GM18951 (cell line): Measurements from ENCODE around the gene TAS2R4.
"Not testable (repeated sequence)": the region's sequence is repeated elsewhere in the genome, so short reads cannot be mapped to it uniquely, and the experiment has no call there.

Experiments
- POLR2A ChIP-seq: IDR thresholded peaks from 4 replicates; pipeline ENCODE4 v1.6.1; 2011; ENCODE audit warnings: mild to moderate bottlenecking; ENCODE audit not compliant: insufficient read length, insufficient read depth; ENCODE audit errors: extremely low read depth
- in situ Hi-C: fragments of 300-500 bp; cut with MboI; formaldehyde crosslinking; loops from one replicate; pipeline ENCODE4 v1.12.0; 2022; ENCODE audit warnings: low sequenced_read_pairs, mixed read lengths, inconsistent platforms; ENCODE audit not compliant: unreplicated experiment

TAS2R4 gene

DNA sequence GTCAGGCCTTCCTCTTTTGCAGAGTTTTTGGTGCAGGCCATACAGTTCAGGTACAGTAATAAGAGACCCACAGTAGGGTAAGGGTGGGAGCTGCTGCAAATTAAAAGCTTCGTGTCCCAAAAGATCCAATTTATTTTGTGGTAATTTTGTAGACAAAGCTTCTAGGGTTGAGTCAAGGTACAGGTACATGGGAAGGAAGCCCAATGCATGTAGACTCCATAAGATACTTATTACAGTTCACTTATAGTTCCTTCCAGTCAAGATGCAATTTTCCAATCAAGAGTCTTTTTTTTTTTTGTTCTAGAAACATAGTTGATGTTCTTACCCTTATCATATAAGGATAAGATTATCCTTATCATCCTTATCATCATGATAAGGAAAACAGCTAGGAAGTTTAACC lies at the start of gene TAS2R4:
Gene TAS2R4, plus strand, starts transcription at position 301 of the 400 bp plus-strand sequence. CDS start 1,815 bp downstream, outside the sequence.
- no peak for TF ChIP-seq POLR2A
- in situ Hi-C loops = no loop called here

DNA sequence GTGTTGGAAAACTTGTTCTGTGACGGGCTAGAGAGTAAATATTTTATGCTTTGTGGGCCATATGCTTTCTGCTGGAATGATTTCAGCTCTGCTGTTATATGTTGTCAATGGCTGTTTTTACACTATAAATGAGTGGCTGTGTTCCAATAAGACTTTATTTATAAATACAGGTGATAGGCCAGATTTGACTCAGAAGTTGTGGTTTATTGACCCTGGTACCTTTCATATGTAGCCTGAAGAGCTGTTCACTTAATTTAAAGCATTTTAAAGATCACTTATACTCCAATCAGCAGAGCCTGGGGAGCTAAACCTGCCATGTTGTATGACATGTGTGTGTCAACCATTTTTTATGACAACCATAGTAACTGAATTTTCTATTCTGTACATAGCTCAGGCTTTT lies 47.5 kb upstream of the TAS2R4 start:
- TF ChIP-seq POLR2A = no peak
- in situ Hi-C loops = no loop called here

GRCh38 chr7:141731476-141732149 lies 44.9 kb upstream of the TAS2R4 start:
- no peak for TF ChIP-seq POLR2A
- in situ Hi-C loops = no loop called here

DNA sequence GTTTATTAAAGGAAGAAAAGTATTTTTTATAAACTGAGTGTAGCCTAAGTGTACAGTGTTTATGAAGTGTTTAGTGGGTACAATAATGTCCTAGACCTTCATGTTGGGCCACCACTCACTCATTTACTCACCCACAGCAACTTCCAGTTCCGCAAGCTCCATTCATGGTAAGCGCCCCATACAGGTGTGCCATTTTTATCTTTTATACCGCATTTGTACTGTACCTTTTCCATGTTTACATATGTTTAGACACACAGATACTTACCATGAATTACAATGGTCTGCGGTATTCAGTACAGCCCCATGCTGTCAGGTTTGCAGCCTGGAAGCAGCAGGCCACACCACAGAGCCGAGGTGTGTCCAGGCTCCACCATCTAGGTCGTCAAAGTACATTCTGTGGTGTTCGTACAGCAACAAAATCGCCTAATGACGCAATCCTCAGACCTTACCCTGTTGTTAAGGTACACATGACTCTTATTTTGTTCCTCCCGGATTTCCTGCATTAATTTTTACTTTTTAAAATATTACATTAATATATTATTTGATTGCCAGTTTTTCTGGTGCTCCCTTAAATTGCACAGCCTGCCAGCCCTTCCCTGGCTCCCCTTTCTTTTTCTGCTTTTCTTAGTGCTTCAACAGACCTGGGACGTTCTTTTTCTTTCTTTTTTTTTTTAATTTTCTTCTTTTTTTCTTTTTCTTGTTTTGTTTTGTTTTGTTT lies 39.2 kb upstream of the TAS2R4 start:
- TF ChIP-seq POLR2A = no peak
- in situ Hi-C loops = no loop called here

DNA sequence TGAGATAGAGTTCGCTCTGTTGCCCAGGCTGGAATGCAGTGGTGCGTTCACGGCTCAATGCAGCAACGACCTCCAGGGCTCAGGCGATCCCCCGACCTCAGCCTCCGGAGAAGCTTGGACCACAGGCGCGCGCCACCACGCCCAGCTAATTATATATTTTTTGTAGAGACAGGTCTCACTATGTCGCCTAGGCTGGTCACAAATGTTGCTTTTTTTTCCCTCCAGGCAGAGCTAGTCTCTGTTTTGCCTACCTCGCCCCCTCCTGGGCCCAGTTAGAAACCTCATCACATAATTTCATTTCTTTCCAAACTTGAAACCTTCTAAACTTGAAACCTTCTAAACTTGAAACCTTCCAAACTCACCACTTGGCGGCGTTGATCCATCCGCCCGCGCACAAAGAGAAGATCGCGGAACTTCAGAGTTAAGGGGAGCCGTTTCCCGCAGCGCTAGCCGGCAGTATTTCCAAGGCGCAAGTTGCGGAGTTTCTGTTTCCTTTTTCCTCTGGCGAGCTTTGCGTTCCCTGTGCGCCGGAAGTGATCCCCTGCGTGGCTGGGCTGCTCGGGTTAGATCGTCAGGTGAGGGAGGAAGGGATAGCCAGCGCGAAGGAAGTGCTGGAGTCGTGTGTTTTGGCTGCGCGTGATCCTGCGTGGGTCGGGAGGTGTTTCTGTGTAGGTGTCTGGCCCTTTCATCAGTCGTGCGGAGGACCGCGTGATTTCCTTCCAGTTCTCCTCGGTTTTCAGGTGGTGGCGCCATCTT lies 38.5 kb upstream of the TAS2R4 start, which contains the start of gene SSBP1:
Gene SSBP1, plus strand, starts transcription at position 523 of the 756 bp plus-strand sequence. CDS start 809 bp downstream, outside the sequence.
- peak; percentile 88 for TF ChIP-seq POLR2A
- in situ Hi-C loops = no loop called here

- no peak for TF ChIP-seq POLR2A
- in situ Hi-C loops = no loop called here
Observed at GRCh38 chr7:141738592-141739013, 37.9 kb upstream of the TAS2R4 start.

- no peak for TF ChIP-seq POLR2A
- in situ Hi-C loops = no loop called here
Observed at GRCh38 chr7:141739250-141739649, 37.2 kb upstream of the TAS2R4 start.

GRCh38 chr7:141742229-141742628 lies 34.2 kb upstream of the TAS2R4 start:
- in situ Hi-C loops = no loop called here
- TF ChIP-seq POLR2A = no peak

GRCh38 chr7:141744131-141744530 lies 32.3 kb upstream of the TAS2R4 start:
- in situ Hi-C loops = no loop called here
- no peak for TF ChIP-seq POLR2A

DNA sequence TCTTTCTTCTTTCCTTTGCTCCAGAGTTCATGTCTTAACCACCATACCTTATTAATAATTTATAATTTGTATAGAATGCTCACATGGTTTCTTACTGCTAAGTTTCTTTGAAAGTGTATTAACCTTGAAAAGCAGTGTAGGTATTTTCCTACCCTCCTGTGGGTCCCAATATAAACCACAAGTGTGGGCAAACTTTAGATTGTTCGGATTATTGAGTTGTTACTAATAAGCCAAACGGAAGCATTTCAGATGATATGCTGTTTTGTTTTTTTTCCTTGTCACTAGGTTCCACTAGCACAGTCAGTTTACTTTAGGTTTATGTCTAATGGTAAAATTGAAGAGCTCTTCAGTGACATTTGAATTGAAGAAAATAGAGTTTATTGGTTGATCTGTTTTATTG lies 28.1 kb upstream of the TAS2R4 start:
- in situ Hi-C loops = no loop called here
- no peak for TF ChIP-seq POLR2A

DNA sequence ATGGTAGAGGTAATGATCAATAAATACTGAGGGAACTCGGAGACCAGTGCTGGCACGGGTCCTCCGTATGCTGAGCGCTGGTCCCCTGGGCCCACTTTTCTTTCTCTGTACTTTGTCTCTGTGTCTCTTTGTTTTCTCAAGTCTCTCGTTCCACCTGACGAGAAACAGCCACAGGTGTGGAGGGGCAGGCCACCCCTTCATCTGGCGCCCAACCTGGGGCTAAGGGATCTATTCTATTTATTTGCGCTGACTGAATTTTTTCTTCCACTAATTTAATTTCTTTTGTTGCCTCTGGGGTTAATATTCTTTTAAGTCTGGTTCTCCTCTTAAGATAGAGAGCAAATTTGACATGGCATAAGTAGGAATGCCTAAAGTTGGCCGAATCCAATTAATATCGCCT lies 24.6 kb upstream of the TAS2R4 start:
- in situ Hi-C loops = not testable (repeated sequence)

DNA sequence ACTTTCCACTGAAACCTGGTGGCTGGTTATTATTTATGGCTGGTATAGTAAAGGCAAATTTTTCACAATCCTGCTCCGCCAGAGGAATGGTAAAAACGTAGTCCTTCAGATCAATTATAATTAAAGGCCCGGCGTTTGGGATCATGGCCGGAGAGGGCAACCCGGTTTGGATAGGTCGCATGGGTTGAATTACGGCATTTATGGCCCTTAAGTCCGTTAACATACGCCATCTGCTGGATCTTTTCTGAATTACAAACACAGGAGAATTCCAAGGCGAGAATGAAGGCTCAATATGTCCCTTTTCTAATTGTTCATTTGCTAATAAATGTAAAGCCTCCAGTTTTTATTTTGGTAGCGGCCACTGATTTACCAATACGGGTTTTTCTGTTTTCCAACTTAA lies 23.8 kb upstream of the TAS2R4 start:
- TF ChIP-seq POLR2A = no peak

GRCh38 chr7:141754939-141755338 lies 21.5 kb upstream of the TAS2R4 start:
- no peak for TF ChIP-seq POLR2A

More for the DNA sequence above, 23.8 kb upstream of the TAS2R4 start:
- in situ Hi-C loops = no loop called here

More at GRCh38 chr7:141754939-141755338, 21.5 kb upstream of the TAS2R4 start:
- in situ Hi-C loops = no loop called here
